ENCODE measurements around the gene CBLN1.

DNA sequence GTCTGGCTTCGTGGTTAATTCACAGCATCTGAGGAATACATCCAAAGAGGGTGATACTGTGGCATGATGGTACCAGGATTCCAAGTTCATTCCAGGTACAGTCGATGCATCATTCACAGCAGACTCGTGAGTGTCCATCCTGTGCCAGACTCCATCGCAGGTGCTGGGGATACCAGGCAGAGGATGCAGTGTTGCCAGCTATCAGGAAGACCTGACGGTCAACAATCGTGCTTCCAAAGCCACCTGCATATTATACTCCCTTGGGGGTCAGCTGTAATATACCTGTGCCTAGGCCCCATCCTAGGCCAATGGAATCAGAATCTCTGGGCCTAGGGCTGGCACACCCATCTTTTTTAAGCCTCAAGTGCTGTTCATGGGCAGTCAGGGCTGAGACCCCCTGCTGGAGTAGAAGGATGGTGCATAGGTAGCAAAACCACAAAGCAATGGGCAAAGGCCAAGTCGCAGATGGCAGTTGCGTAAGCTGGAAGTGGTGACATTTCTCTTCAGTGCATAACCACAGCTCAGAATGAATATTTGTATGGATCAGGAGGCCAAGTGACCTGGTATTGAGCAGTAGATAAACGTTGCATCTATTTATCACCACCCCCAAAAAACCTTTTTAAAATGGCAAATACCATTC is 49.0 kb upstream of the CBLN1 start:
- TF ChIP-seq POLR2A (IDR thresholded peaks at IDR 0.05), result no peak
- TF ChIP-seq, protein P1, sequence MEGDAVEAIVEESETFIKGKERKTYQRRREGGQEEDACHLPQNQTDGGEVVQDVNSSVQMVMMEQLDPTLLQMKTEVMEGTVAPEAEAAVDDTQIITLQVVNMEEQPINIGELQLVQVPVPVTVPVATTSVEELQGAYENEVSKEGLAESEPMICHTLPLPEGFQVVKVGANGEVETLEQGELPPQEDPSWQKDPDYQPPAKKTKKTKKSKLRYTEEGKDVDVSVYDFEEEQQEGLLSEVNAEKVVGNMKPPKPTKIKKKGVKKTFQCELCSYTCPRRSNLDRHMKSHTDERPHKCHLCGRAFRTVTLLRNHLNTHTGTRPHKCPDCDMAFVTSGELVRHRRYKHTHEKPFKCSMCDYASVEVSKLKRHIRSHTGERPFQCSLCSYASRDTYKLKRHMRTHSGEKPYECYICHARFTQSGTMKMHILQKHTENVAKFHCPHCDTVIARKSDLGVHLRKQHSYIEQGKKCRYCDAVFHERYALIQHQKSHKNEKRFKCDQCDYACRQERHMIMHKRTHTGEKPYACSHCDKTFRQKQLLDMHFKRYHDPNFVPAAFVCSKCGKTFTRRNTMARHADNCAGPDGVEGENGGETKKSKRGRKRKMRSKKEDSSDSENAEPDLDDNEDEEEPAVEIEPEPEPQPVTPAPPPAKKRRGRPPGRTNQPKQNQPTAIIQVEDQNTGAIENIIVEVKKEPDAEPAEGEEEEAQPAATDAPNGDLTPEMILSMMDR (IDR thresholded peaks at IDR 0.05), result no peak

Data from esophagus squamous epithelium (tissue), 4 donors.